Stimulated activated CD8-positive, alpha-beta memory T cell treated with anti-CD3 and anti-CD28 coated beads, Interleukin-2, amount 100 ng/mL, for 1 hour (primary cell): ENCODE results near the gene NOL9.
"Not testable (repeated sequence)": the region's sequence is repeated elsewhere in the genome, so short reads cannot be mapped to it uniquely, and the experiment has no call there.

ENCODE experiments used
- DNase-seq, 2 donors: peaks; one replicate each; pipeline ENCODE4 v3.0.0-alpha.2; 2020; ENCODE audit warnings: low read depth in 2 of 2

The NOL9 gene

DNA sequence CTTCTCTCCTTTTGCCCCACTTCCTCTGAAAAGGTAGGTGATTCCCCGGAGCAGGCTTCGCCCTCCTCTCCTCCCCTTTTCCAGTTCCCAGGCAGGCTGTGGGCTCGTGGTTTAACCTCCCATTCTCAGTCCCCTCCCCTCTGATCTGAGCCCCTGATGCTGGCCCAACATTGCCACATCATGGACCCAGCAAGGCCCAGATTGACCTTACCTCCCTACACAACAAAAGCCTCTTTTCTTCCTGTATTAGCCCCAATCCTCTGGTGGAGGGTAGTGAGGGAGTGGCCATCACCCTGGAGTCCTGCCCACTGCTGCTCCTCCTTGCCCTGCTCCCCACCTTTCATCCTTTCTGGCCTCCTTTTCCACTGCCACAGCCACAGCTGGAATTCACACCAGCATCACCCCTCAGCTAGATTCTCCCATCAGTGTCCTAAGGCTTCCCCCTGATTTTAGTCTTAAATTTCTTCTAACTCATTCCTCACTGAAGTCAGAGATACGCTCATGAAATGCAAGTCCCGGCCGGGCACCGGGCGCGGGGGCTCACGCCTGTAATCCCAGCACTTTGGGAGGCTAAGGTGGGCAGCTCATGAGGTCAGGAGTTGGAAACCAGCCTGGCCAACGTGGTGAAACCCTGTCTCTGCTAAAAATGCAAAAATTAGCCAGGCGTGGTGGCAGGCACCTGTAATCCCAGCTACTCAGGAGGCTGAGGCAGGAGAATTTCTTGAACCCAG lies 18.5 kb upstream of the NOL9 start:
- no peak for DNase-seq

DNA sequence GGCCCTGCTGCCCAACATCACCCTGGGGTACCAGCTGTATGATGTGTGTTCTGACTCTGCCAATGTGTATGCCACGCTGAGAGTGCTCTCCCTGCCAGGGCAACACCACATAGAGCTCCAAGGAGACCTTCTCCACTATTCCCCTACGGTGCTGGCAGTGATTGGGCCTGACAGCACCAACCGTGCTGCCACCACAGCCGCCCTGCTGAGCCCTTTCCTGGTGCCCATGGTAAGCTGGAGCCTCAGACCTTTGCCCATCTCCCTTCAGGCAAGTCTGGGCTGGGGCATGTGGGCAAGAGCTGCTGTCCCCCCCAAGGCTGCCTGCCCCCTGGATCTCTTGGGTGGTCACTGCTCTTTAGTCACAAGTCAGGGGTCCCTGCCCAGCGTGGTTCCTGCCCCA lies 16.7 kb upstream of the NOL9 start:
- no peak for DNase-seq

DNA sequence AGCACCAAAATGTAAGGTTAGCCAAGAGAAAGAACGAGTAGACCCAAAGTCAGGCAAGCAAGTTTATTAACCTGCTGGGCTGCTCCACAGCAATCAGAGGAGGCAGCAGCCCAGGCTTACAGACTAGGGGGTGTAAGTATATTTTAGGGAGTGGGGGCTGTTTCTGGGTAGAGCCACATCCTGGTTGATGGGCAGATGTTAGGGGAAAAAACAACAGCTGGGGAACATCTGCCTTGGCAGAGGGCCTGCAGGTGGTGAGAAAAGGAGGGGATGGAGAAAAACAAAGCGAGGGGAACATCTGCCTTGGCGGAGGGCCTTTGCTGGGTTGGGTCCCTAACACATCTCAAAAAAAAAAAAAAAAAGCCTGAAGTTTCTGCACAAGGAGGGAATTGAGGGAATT lies 15.8 kb upstream of the NOL9 start:
- DNase-seq = no peak

DNA sequence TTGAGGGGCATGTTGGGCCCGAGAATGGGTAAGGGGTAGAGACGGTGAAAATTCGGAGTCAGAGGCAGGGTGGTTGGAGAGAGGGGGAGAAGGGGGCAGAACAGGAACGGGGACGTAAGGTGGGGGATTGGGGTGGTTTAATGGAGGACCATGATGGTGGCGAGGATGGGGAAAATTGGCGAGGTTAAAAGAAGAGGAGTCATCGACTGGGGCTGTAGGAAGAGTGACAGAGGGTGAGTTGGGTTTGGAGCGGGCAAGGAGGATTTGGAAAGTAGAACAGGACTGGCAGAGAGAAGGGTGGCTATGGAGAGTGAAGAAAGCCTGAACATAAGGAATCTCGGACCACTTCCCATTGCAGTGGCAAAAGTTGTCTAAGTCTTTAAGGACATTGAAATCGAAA lies 14.7 kb upstream of the NOL9 start:
- no peak for DNase-seq

DNA sequence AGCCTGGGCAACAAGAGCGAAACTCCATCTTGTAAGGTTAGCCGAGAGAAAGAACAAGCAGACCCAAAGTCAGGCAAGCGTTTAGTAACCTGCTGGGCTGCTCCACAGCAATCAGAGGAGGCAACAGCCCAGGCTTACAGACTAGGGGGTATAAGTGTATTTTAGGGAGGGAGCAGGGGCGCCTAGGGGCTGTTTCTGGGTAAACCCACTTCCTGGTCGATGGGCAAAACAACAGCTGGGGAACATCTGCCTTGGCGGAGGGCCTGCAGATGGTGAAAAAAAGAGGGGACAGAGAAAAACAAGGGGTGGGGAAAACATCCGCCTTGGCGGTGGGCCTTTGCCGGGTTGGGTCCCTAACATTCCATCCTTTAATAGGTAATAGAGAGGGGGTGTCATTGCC lies 6.0 kb upstream of the NOL9 start:
- no peak for DNase-seq

DNA sequence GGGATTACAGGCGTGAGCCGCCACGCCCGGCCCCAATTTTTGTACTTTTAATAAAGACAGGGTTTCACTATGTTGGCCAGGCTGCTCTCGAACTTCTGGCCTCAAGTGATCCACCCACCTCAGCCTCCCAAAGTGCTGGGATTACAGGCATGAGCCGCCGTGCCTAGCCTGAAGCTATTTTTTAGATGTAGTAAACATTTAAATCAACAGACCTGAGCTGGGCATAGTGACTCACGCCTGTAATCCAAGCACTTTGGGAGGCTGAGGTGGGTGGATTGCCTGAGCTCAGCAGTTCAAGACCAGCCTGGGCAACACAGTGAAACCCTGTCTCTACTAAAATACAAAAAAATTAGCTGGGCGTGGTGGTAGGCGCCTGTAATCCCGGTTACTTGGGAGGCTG lies 4.8 kb upstream of the NOL9 start:
- not testable (repeated sequence) for DNase-seq

DNA sequence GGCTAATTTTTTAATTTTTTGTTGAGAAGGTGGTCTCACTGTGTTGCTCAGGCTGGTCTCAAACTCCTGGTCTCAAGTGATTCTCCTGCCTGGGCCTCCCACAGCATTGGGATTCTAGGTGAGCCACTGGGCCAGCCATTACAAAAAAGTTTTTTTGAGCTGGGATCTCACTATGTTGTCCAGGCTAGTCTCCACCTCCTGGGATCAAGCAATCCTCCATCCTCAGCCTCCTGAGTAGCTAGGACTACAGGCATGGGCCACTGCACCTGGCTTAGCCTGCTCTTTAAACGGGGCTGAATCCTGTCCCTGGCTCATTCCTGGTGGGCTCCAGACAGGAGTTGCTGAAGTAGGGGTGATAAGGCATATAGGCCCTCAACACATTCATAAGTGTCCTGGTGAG lies 3.3 kb upstream of the NOL9 start:
- no peak for DNase-seq

DNA sequence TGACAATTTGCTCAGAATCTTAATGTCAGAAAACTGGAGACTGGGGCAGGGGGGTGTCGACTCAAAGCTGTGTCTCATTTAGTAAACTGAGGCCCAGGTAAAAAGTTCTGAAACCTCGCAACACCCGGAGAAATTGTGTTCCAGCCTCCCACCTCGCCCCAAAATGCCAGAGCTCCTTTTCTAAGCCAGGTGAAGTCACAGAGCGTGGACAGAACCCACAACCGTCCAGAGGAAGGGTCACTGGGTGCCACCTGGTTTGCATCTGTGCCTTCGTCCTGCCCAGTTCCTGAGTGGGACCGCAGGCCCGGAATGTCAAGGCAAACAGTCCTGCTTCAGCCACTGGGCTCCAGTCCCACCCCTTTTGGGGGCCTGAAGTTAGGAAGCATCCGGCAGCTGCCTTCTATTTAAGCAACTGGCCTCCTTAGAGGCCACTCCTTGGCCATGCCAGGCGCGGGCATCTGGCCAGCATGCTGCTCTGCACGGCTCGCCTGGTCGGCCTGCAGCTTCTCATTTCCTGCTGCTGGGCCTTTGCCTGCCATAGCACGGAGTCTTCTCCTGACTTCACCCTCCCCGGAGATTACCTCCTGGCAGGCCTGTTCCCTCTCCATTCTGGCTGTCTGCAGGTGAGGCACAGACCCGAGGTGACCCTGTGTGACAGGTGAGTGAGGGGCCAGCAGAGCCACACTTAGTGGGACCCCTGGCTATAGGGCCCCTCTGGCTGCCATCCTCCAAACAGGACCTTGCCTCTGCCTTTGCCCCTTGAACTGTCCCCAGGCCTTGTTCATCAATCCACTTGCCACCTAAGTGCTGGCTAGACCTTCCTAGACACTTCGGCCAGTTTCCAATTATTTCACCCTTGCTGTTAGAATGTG lies 830 bp upstream of the NOL9 start, which contains the start of gene TAS1R1:
Gene TAS1R1, plus strand, starts transcription at position 401 of the 872 bp plus-strand sequence. Its CDS starts 67 bp downstream, at position 468.
- DNase-seq = no peak

DNA sequence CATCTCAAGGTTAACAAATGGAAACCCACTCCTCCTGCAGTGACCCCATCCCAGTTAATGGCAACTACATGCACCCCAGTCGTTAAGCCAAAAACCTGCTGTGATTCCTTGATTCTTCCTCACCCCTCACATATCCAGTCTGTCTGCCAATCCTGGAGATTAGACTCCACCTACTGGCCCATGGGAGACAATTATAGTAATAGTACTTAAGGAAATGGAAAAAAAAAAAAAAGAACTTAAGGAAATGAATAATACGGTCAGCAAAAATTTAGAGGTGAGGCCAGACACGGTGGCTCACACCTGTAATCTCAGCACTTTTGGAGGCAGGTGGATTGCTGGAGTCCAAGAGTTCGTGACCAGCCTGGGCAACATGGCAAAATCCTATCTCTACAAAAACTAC lies 7.0 kb downstream of the NOL9 start:
- DNase-seq = no peak

DNA sequence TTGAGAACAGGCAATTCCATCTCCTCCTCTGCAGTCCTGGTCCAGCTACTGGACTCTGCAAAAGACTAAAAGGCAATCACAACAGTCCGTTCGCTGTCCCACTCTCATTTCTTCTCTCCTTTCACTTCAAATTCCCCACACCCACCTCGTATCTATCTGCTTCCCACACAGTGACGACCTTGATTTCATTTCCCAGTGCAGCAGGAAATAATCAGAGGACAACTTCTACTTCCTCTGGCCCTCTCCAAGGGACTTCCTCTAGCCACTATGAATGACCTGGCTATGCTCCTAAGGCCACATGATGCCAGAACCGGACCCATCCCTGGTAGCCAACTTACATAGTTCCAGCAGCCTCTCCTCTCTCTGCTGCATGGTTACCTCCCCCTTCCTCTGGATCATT lies 8.0 kb downstream of the NOL9 start:
- DNase-seq = no peak

DNA sequence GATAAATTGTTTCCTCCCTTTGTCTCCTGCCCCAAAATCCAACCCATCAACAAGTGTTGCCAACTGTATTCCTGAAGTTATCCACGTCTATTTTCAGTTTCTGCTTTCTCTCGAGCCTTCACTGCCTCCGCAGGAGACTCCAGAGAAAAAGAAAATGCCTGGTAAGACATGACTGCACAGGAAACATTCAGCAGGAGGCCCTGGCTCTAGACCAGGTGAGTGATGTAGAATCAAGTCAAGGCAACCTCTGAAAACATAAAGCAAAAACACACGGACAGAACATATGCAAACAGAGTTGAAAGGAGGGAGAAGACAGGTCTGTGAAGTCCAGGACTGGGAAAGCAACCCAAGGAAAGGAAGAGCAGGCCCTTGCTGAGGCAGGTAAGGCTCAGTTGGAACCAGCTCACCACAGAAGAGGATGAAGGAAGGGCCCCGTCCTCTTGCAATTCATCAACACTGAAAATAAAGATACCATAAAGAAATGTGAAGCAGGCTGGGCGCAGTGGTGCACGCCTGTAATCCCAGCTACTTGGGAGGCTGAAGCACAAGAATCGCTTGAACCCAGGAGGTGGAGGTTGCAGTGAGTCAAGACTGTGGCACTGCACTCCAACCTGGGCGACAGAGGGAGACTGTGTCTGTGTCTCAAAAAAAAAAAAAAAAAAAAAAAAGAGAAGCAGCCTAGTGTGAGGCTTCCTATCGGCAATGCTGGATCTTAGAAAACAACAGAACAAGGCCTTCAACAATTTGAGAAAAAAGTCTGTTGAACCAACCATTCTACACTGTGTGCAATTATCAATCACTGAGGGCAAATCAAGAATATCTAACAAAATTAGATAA lies 8.8 kb downstream of the NOL9 start:
- DNase-seq = no peak

DNA sequence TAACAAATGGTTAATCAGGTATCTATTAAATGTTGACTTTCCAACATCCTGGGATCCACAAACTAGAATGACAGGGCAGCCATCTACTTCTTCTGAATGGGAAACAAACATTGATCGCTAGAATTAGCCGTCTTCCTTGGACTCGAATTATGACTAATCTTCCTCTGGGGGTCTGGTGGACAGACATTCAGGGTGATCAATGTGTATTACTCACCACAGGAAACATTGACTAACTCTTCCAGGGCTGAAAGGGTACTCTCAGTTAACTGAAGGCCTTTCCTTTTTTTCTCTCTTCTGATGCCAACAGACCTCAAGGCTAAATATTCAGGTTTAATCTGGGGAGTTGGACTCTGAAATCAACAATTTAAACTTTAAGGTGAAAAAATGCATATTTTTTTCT lies 9.5 kb downstream of the NOL9 start:
- no peak for DNase-seq

DNA sequence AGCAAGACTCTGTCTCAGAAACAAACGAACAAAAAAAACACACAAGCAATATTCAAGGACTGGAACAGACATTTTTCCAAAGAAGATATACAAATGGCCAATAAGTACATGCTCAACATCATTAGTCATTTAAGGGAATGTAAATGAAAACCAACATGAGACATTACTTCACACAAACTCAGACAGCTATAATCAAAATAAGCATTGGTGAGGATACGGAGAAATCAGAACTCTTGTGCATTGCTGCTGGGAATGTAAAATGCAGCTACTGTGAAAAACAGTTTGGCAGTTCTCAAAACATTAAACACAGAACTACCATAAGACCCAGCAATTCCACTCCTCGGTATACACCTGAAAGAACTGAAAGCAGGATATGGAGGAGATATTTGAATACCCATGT lies 15.4 kb downstream of the NOL9 start:
- DNase-seq = no peak

DNA sequence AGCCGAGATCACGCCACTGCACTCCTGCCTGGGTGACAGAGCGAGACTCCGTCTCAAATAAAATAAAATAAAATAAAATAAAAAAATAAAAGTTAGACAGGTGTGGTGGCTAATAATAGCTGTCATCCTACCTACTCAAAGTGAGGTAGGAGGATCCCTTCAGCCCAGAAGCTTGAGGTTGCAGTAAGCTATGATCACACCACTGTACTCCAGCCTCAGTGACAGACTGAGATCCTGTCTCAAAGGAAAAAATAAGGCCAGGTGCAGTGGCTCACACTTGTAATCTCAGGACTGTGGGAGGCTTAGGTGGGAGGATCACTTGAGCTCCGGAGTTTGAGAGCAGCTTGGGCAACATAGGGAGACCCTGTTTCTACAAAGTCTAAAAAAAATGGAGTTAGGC lies 18.0 kb downstream of the NOL9 start:
- DNase-seq = no peak

DNA sequence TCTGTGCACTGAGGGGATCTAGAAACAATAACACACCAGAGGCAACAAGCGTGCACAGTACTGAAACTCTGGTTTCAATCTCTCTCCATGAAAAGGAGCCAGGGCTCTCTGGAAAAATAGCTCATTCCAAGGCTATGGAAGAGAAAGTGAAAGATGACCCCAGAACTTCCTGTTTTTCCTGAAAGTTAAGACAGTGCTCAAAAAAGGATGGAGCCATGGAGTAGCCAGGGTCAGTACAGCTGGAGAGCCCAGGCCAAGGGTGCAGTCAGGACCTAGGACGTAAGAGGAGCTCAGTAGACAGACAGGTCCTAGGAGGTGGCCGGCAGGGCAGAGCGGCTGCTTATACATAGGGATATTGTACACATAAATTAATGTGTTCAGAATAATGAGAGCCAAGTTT lies 19.1 kb downstream of the NOL9 start:
- no peak for DNase-seq

DNA sequence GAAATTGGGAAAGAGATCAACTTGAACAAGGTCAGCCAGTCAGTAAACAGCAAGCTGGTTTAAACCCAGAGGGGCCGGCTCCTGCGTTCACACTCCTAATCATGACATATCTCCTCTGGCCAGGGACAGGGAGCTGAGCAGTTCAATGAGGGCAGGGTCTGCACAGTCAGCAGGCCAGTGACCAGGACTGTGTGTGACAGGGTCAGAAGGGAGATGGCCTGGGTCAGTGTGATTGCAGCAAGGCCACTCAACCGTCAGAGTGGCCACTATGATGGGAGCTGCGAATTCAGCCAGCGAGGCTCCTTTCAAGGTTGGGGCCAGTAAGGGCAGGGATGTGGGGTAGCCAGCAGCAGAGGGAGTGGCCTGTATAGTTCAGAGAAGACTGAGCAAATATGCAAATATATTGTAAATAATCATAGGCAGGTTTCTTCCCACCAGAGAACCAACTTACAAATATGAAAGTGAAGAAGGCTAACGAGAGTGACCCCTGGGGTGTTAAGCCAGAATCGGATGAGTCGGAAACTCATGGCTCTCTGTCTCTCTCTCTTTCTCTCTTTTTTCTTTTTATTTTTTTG lies 20.0 kb downstream of the NOL9 start:
- no peak for DNase-seq

DNA sequence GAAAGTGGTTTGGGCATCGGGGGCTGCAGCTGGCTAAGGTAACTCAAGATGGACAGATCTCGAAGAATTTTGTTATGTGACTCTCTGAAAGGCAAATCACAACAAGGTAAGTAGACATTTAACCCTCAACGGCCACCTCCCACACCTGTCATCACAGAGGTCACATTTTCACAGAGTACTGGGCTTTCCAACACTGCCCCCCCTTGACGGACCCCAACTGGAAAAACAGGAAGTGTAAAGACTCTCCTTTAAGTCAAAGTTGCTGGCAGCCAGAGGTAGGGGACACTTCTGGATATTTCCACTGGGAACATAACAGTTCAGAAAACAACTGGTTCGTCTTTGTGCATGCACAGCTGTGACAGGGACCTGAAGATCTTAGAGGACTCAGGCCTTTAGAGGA lies 22.3 kb downstream of the NOL9 start:
- DNase-seq = no peak

DNA sequence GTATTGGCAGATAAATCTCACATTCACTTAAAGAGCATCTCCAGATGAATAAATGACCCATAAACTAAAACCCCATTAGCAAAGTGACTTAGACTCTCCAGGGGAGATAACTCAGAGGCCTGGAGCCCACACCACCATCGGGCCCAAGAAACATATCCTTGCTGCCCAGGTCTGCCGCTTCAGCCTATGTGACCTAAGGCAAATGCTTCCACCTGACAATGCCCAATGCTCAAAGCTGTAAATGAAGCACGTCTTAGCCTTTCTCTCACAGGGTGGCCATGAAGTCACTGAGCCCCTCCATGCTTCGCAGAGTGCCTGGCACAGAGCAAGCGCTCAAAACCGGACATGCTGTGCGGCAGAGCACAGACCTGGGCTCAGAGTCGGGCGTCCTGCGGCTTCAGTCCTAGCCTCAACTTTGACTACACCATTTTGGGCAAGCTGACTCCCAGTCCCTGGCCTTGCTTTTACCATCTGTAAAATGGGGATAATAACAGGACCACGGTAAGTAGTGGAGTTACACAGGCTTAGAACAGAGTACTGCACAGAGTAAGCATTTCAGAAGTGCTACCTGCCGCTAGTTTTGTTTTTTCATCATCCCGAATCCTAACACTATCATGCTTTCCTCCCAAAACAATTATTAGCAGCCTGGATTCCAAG lies 23.7 kb downstream of the NOL9 start:
- no peak for DNase-seq

DNA sequence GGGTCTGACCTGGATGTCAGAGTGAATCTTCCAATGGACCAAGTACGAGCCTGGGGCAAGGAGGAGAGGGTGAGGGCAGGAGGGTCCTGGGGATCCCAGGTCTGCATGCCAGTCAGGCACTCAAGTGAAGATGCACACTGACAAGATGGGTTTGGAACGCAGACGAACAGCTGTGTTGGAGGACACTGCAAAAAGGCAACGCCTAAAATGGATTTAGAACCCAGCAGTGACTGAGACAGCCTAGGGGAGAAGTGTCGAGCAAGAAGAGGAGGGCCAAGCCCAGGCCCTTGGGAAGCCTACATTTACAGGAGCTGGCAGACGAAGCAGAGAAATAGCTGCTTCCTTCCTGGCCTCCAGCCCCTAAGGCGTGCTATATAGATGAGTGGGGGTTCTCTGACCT lies 25.8 kb downstream of the NOL9 start:
- no peak for DNase-seq

DNA sequence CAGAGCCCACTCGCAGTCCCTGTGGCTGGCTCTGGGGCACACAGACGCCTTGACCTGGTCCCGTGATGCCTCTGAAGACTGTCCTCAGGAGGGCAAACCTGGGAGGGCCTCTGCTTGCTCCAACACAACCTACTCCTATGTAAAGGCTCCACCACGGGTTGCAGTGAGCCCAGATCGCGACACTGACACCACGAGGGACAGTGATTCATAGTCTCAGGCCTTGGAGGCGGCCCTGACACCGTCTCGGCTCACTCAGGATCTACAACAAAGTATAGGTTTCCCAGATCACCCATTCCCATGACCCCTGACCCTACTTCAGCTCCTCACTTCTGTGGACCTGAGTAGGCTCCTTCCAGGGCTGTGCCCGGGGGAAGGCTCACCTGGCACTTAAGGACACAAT lies 28.0 kb downstream of the NOL9 start:
- no peak for DNase-seq

DNA sequence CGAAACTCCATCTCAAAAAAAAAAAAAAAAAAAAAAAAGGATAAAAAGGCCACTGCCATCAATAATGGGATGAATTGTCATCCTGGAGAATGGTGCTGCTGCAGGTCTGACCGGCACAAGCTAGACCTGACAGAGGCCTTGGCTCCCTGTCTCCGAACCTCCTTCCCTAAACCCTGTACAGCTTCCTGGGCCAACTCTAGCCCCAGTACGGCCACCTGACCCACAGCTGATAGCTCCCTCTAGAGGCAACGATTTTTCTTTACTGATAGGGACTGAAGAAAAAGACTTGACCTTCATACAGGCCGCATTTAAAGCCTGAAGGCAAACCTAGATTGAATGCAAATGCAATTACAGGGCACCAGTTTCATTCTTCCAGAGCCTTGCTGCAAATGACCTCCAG lies 30.7 kb downstream of the NOL9 start:
- DNase-seq = no peak
